HL-60 (cell line): ENCODE measurements around the gene EHD4.

ENCODE experiments used
- DNase-seq, 2 experiments: peaks; one replicate each; pipeline ENCODE4 v3.0.0-alpha.2; 2010 to 2020; ENCODE audit warnings: low read depth in 1 of 2, low spot score in 1 of 2
- H3K27ac ChIP-seq: fragments of 250-450 bp; sonication (Bioruptor Pico); replicated peaks from 2 replicates; pipeline ENCODE4 v1.5.1; 2020; ENCODE audit warnings: mild to moderate bottlenecking, moderate library complexity
- H3K27me3 ChIP-seq: fragments of 250-450 bp; sonication (Bioruptor Pico); 2 replicates; pipeline ENCODE4 v1.5.1; 2021; ENCODE audit warnings: mild to moderate bottlenecking, moderate library complexity; ENCODE audit not compliant: insufficient read depth, poor library complexity, severe bottlenecking
- H3K4me3 ChIP-seq: replicated peaks from 2 replicates; pipeline ENCODE4 v1.5.1; 2011; ENCODE audit warnings: mild to moderate bottlenecking, control low read depth, low read length; ENCODE audit not compliant: insufficient read depth
- CTCF ChIP-seq: IDR thresholded peaks from one replicate; pipeline ENCODE4 v1.5.1; 2011; ENCODE audit warnings: low read length, control low read depth, inconsistent platforms; ENCODE audit not compliant: insufficient read depth
- GABPA ChIP-seq: IDR thresholded peaks from 2 replicates; pipeline ENCODE4 v1.6.1; 2012; ENCODE audit warnings: low read depth
- POLR2AphosphoS5 ChIP-seq: IDR thresholded peaks from 2 replicates; pipeline ENCODE4 v1.6.1; 2012; ENCODE audit warnings: low read depth
- REST ChIP-seq: IDR thresholded peaks from 2 replicates; pipeline ENCODE4 v1.6.1; 2012; ENCODE audit warnings: low read depth; ENCODE audit not compliant: insufficient replicate concordance
- SPI1 ChIP-seq: IDR thresholded peaks from 2 replicates; pipeline ENCODE4 v1.6.1; 2012; ENCODE audit warnings: low read depth, mild to moderate bottlenecking, borderline replicate concordance

EHD4 gene

DNA sequence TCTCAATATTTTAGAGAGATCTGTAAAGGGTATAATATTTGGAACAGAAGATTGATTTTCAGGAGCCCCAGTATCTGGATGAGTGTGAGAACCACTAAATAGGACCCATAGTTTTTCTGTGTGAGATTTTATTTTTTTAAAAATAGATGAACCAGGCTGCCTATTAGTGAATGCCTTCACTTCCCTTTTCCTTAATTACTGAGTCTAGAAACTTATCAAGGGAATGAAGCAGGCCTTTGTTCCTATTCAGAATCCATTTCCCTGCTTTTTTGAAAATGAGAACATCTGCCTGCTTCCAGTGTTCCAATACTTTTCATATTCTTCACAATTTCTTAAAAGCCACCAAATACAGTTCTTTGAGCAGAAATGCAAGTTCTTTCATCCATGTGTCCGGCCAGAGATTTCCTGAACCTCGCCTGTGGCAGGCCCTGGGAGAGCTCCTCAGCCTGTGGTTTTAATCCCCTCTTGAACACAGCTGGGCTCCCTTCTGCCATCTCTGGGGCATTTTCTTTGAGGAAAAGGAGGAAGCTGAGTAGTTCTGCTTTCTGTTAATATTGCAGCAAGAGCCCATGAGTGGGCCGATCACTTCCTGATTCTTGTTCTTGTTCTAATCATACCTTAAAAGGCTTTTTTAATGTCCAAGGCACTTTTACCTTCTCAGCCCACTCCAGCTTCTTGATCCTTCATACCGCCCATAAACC lies 4.7 kb downstream of the EHD4 start:
- 0 out of 2 replicates have a peak, but pooled peaks have one; percentile 19 for TF ChIP-seq GABPA
- TF ChIP-seq SPI1 = peak; percentile 98
- TF ChIP-seq POLR2AphosphoS5 = peak; percentile 58
- no peak for TF ChIP-seq REST
- TF ChIP-seq CTCF = no peak
- H3K27me3 ChIP-seq = no peaks in the 10 kb centered on the region
- peak; percentile 30 to 93 for DNase-seq
- H3K27ac ChIP-seq = peak overlapping the region; percentile 64
- no peak overlapping the region for H3K4me3 ChIP-seq

DNA sequence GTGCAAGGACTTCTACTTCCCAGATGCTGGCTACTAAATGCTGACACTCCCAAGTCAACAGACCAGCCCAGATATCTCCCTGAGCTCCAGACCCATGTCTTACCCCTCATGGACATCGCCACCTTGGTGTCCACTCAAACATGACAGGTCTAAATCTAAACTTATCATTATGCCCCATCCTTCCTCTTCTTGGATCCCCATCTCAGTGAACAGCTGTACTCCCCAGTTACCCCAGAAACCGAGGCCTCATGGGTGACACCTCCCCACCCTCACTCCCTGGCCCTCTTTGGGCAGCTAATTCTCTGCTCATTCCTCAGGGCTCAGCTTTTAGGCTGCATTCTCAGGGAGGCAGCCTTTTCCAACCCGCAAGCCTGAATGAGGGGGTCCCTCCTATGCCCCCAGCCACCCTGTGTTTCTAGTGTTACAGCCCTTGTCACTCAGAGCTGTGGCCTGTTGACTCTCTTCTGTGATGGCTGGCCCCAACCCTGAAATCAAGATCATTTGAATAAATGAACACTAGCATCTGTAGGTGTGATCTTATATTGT lies 5.4 kb downstream of the EHD4 start:
- DNase-seq = peak in 1 of 2 experiments; percentile 22
- peak overlapping the region; percentile 64 for H3K27ac ChIP-seq
- no peak overlapping the region for H3K4me3 ChIP-seq
- TF ChIP-seq CTCF (no peak), POLR2AphosphoS5 (no peak), GABPA (no peak), REST (no peak), SPI1 (no peak)
- no peaks in the 10 kb centered on the region for H3K27me3 ChIP-seq

- DNase-seq = no peak
- H3K4me3 ChIP-seq = no peak overlapping the region
- no peaks in the 10 kb centered on the region for H3K27me3 ChIP-seq
- no peak for TF ChIP-seq POLR2AphosphoS5
- TF ChIP-seq GABPA = no peak
- TF ChIP-seq CTCF = no peak
- no peak for TF ChIP-seq SPI1
- no peak for TF ChIP-seq REST
- H3K27ac ChIP-seq = no peak overlapping the region
These were observed 5.9 kb downstream of the EHD4 start for GRCh38 chr15:41966414-41966812.
